ENCODE results near the gene C2orf81. TPM values are rescaled to one million over a fixed set of nuclear protein-coding genes. Genes with fewer than 3 reads are reported as not detected.

Gene C2orf81
- total RNA-seq, 4 donors from 2014 or later, result 0.88 to 1.4 TPM; not detected in 2

GRCh38 chr2:74368499-74368898 is 52.9 kb downstream of the C2orf81 start:
- no peak for TF ChIP-seq CTCF (IDR thresholded peaks at IDR 0.05; ENCODE audit: low read depth)

GRCh38 chr2:74367789-74368188 is 53.6 kb downstream of the C2orf81 start:
- no peak for TF ChIP-seq CTCF (IDR thresholded peaks at IDR 0.05; ENCODE audit: low read depth)

DNA sequence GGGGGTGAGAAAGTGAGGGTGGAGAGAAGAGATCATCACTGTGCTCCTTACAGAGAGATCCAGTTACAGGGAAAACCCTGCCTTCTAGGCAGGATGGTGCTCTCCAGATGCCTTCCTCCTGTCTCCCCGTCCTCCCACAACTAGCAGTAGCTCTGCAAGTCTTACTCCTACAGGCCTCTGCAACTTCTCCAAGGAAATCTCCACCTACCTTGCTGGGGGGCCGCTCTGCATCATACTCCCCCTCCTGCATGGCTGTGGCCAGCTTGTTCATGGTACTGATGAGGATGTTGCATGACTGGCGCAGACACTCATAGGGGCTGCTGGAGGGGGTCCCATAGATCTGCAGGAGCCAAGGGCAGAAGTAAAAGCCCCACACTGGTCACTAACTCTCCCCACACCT is 55.4 kb downstream of the C2orf81 start:
- no peak for TF ChIP-seq CTCF (IDR thresholded peaks at IDR 0.05; ENCODE audit: low read depth)

- TF ChIP-seq CTCF (IDR thresholded peaks at IDR 0.05; ENCODE audit: low read depth), result no peak
These were observed 56.6 kb downstream of the C2orf81 start for GRCh38 chr2:74364533-74365505.

Other genes with a start within 250 kb of the C2orf81 start
- gene MOB1A, start 242.7 kb downstream of the C2orf81 start, total RNA-seq, result 100 to 1,000 TPM in 3 of 4 donors, 10 to 100 TPM in 1; 70.6 to 121 (median 108) TPM
- 10 to 100 TPM; 40.7 to 96.4 (median 70.0) TPM for gene MTHFD2, start 223.0 kb downstream of the C2orf81 start, total RNA-seq
- 1 to 10 TPM; 2.2 to 8.7 (median 5.1) TPM for gene SLC4A5, start 78.2 kb downstream of the C2orf81 start, total RNA-seq
- gene DCTN1, start 41.3 kb downstream of the C2orf81 start, total RNA-seq, result 100 to 1,000 TPM in 2 of 4 donors, 10 to 100 TPM in 2; 78.7 to 131 (median 100) TPM
- 1 to 10 TPM; 2.1 to 8.1 (median 5.8) TPM for gene WDR54, start 111 bp upstream of the C2orf81 start, total RNA-seq
- gene RTKN, start 20.3 kb upstream of the C2orf81 start, total RNA-seq, result 10 to 100 TPM in 1 of 4 donors, 1 to 10 TPM in 3; 1.8 to 11.2 (median 8.2) TPM
- gene INO80B, start 33.5 kb upstream of the C2orf81 start, total RNA-seq, result 10 to 100 TPM in 2 of 4 donors, 1 to 10 TPM in 1, under 1 TPM in 1; 0.65 to 29.4 (median 12.4) TPM
- gene WBP1, start 36.8 kb upstream of the C2orf81 start, total RNA-seq, result 10 to 100 TPM; 18.9 to 55.3 (median 47.8) TPM
- 10 to 100 TPM; 16.5 to 41.3 (median 29.0) TPM for gene MOGS, start 43.8 kb upstream of the C2orf81 start, total RNA-seq
- gene MRPL53, start 51.1 kb upstream of the C2orf81 start, total RNA-seq, result 10 to 100 TPM; 31.3 to 41.8 (median 33.5) TPM
- 10 to 100 TPM; 10.4 to 30.0 (median 16.8) TPM for gene CCDC142, start 61.4 kb upstream of the C2orf81 start, total RNA-seq
- gene TTC31, start 61.5 kb upstream of the C2orf81 start, total RNA-seq, result 10 to 100 TPM; 13.0 to 34.9 (median 25.5) TPM
- 1 to 10 TPM in 3 of 4 donors, not detected in 1; 2.9 to 4.4 (median 4.1) TPM for gene LBX2, start 78.0 kb upstream of the C2orf81 start, total RNA-seq
- gene PCGF1, start 86.1 kb upstream of the C2orf81 start, total RNA-seq, result 10 to 100 TPM in 2 of 4 donors, 1 to 10 TPM in 2; 6.4 to 17.8 (median 10.8) TPM
- gene TLX2, start 92.8 kb upstream of the C2orf81 start, total RNA-seq, result not detected
- not detected for gene DQX1, start 104.6 kb upstream of the C2orf81 start, total RNA-seq
- gene AUP1, start 108.1 kb upstream of the C2orf81 start, total RNA-seq, result 100 to 1,000 TPM in 3 of 4 donors, 10 to 100 TPM in 1; 96.9 to 109 (median 102) TPM
- 10 to 100 TPM; 15.2 to 43.8 (median 42.9) TPM for gene HTRA2, start 108.3 kb upstream of the C2orf81 start, total RNA-seq
- 10 to 100 TPM in 2 of 4 donors, 1 to 10 TPM in 2; 5.2 to 22.4 (median 9.2) TPM for gene LOXL3, start 132.3 kb upstream of the C2orf81 start, total RNA-seq
- 10 to 100 TPM; 11.1 to 50.2 (median 42.7) TPM for gene DOK1, start 133.1 kb upstream of the C2orf81 start, total RNA-seq
- 1 to 10 TPM in 3 of 4 donors, under 1 TPM in 1; 0.33 to 3.9 (median 2.0) TPM for gene M1AP, start 226.7 kb upstream of the C2orf81 start, total RNA-seq
- 1 to 10 TPM; 3.4 to 8.5 (median 3.6) TPM for gene SEMA4F, start 232.6 kb upstream of the C2orf81 start, total RNA-seq